Astrocyte (in vitro differentiated cells and primary cell): ENCODE data around the gene TMEM165.

Experiments
- CTCF ChIP-seq: IDR thresholded peaks from 2 replicates; pipeline ENCODE4 v1.5.1; 2011; ENCODE audit warnings: low read depth, mild to moderate bottlenecking, inconsistent platforms, low read length, moderate library complexity; ENCODE audit not compliant: insufficient read depth
- EZH2 ChIP-seq: IDR thresholded peaks from 2 replicates; pipeline ENCODE4 v1.6.1; 2012; ENCODE audit warnings: mild to moderate bottlenecking, low read length, inconsistent platforms; ENCODE audit not compliant: insufficient read depth

- TF ChIP-seq CTCF (no peak), EZH2 (no peak)
These were observed 19.1 kb upstream of the TMEM165 start for GRCh38 chr4:55376698-55377097.
